WERI-Rb-1 (cell line): ENCODE measurements around the gene FOXN3.

ENCODE experiments used
- DNase-seq: peaks from one replicate; pipeline ENCODE4 v3.0.0-alpha.2; 2020
- H3K27ac ChIP-seq: fragments of 250-450 bp; sonication (Bioruptor Pico); 2 replicates; pipeline ENCODE4 v1.5.1; 2020; ENCODE audit warnings: mild to moderate bottlenecking, moderate library complexity
- H3K27me3 ChIP-seq: fragments of 250-450 bp; sonication (Bioruptor Pico); 2 replicates; pipeline ENCODE4 v1.5.1; 2021; ENCODE audit warnings: mild to moderate bottlenecking, low read depth, moderate library complexity; ENCODE audit not compliant: insufficient read depth, severe bottlenecking
- H3K36me3 ChIP-seq: fragments of 250-450 bp; sonication (Bioruptor Pico); 2 replicates; pipeline ENCODE4 v1.5.1; 2020; ENCODE audit warnings: mild to moderate bottlenecking, moderate library complexity
- H3K4me3 ChIP-seq: 2 replicates; pipeline ENCODE4 v1.5.1; 2011; ENCODE audit warnings: low read depth, mild to moderate bottlenecking, control low read depth, low read length
- H3K9me3 ChIP-seq: fragments of 250-450 bp; sonication (Bioruptor Pico); 2 replicates; pipeline ENCODE4 v1.5.1; 2021; ENCODE audit warnings: mild to moderate bottlenecking, moderate library complexity; ENCODE audit not compliant: severe bottlenecking
- CTCF ChIP-seq: IDR thresholded peaks from 2 replicates; pipeline ENCODE4 v1.5.1; 2011; ENCODE audit warnings: low read depth, mild to moderate bottlenecking, control low read depth, inconsistent platforms, low read length

The FOXN3 gene

GRCh38 chr14:89242652-89243279 is 174.3 kb downstream of the FOXN3 start:
- H3K27ac ChIP-seq, result no peak overlapping the region
- no peak for TF ChIP-seq CTCF
- DNase-seq, result no peak
- H3K27me3 ChIP-seq, result no peaks in the 10 kb centered on the region
- H3K9me3 ChIP-seq, result no peaks in the 10 kb centered on the region
- H3K36me3 ChIP-seq, result no peaks in the 10 kb centered on the region
- H3K4me3 ChIP-seq, result no peak overlapping the region

- no peak for DNase-seq
- no peaks in the 10 kb centered on the region for H3K36me3 ChIP-seq
- no peak for TF ChIP-seq CTCF
- no peaks in the 10 kb centered on the region for H3K27me3 ChIP-seq
- no peak overlapping the region for H3K4me3 ChIP-seq
- no peak overlapping the region for H3K27ac ChIP-seq
- H3K9me3 ChIP-seq, result no peaks in the 10 kb centered on the region
These were observed 174.9 kb downstream of the FOXN3 start for GRCh38 chr14:89241934-89242651.

DNA sequence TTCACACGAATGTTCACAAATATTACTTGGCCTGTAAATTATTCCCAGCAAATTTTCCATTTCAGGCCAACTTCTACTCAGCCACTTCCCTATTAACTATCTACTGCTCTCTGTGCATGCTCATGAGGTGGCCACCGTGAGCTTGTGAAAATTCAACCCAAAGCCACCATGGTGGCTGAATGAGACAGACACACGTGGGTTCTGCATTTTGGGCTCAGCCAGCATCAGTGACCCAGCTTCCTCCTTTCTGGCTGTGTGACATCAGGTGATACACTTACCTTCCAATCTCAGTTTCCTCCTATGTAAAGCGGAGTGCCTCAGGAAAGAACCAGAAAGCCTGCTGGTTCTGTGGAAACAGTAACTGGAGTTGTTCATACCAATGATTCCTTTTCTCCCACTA is 175.8 kb downstream of the FOXN3 start:
- H3K27ac ChIP-seq, result no peak overlapping the region
- no peaks in the 10 kb centered on the region for H3K27me3 ChIP-seq
- no peak overlapping the region for H3K4me3 ChIP-seq
- DNase-seq, result no peak
- H3K36me3 ChIP-seq, result no peaks in the 10 kb centered on the region
- no peak for TF ChIP-seq CTCF
- H3K9me3 ChIP-seq, result no peaks in the 10 kb centered on the region

DNA sequence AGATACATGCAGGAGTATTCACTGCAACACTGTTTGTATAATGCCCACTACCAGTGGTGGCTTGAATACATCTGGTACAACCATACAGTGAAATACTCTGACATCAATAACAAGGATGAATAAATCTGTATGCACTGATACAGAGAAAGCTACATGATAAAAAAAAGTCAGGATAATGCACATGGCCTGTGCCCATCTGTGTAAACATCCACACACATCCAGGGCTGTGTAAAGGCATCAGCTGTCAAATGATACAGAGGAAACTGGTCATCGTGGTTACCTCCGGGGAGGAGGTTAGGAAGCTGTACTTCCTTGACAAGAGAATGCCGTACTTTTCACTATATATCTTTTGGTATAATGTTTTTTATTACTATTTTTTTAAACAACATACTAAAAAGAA is 176.6 kb downstream of the FOXN3 start:
- DNase-seq, result no peak
- no peak overlapping the region for H3K27ac ChIP-seq

DNA sequence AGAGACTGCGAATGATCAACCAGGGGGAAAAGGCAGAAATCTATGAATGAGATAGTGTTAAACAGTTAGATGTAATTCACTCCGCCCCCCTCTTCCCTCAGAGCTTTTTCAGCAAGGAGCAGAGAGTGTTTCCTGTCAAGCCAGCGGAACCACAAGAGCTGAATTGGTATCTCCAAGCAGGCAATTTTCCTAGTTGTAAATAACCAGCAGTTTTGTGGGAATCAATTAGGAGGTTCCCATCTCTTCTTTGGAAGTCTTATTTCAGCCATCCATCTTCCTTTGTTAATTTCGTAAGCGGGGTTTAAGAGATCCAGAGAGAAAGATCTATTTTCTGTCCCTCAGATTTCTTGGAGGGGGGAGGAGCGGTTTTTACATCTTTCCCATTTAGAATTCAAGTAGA is 178.0 kb downstream of the FOXN3 start:
- no peaks in the 10 kb centered on the region for H3K9me3 ChIP-seq
- H3K4me3 ChIP-seq, result no peak overlapping the region
- DNase-seq, result no peak
- TF ChIP-seq CTCF, result no peak
- H3K27ac ChIP-seq, result no peak overlapping the region
- no peaks in the 10 kb centered on the region for H3K27me3 ChIP-seq
- no peaks in the 10 kb centered on the region for H3K36me3 ChIP-seq

More for the DNA sequence above, 176.6 kb downstream of the FOXN3 start:
- Histone ChIP-seq H3K9me3 (no peaks in the 10 kb centered on the region), H3K4me3 (no peak overlapping the region), H3K27me3 (no peaks in the 10 kb centered on the region), H3K36me3 (no peaks in the 10 kb centered on the region)
- TF ChIP-seq CTCF, result no peak
